H1 (cell line): ENCODE measurements around the gene TRAF4. TPM values are rescaled to one million over a fixed set of nuclear protein-coding genes. Genes with fewer than 3 reads are reported as not detected.

Experiments used
- CTCF ChIA-PET: fragments of 300-600 bp; sonication (Branson Sonifier 250); formaldehyde crosslinking; loops from one replicate; lab custom pipeline; 2021; ENCODE audit not compliant: partially characterized antibody; lab: Charles Lee
- POLR2A ChIA-PET: fragments of 300-600 bp; sonication (Branson Sonifier 250); formaldehyde crosslinking; loops from one replicate; lab custom pipeline; 2021; ENCODE audit warnings: inconsistent platforms; ENCODE audit not compliant: partially characterized antibody; lab: Charles Lee
- DNase-seq, 2 experiments: peaks; one replicate each; pipeline versions ENCODE4 v3.0.0 to v3.0.0-alpha.2; 2010 to 2022; ENCODE audit warnings: low spot score in 2 of 2, low read depth in 1 of 2, mixed read lengths in 1 of 2
- FAIRE-seq: peaks from 2 replicates; lab custom pipeline; 2011; peaks lifted over from hg19 to GRCh38; lab: Jason Lieb, UNC
- H2AFZ ChIP-seq: 2 replicates; pipeline ENCODE4 v1.8.1; 2012; ENCODE audit warnings: low read length, inconsistent platforms
- H2AK5ac ChIP-seq: 2 replicates; pipeline ENCODE4 v1.6.1; 2013; ENCODE audit warnings: low read depth, low read length
- H2BK120ac ChIP-seq: replicated peaks from 2 replicates; pipeline ENCODE3; 2013; ENCODE audit warnings: low read depth, low read length, inconsistent platforms
- H2BK12ac ChIP-seq: 2 replicates; pipeline ENCODE4 v1.6.1; 2013; ENCODE audit warnings: low read depth, low read length
- H2BK15ac ChIP-seq: 2 replicates; pipeline ENCODE4 v1.6.1; 2013; ENCODE audit warnings: low read length
- H2BK20ac ChIP-seq: 2 replicates; pipeline ENCODE4 v1.6.1; 2013; ENCODE audit warnings: low read length
- H2BK5ac ChIP-seq: 2 replicates; pipeline ENCODE4 v1.6.1; 2013; ENCODE audit warnings: low read depth, low read length
- H3K14ac ChIP-seq: 2 replicates; pipeline ENCODE4 v1.6.1; 2013; ENCODE audit warnings: inconsistent platforms; ENCODE audit not compliant: insufficient read length
- H3K18ac ChIP-seq: 2 replicates; pipeline ENCODE4 v1.6.1; 2013; ENCODE audit warnings: low read length; ENCODE audit errors: extremely low read depth
- H3K23ac ChIP-seq: 2 replicates; pipeline ENCODE4 v1.6.1; 2013; ENCODE audit warnings: inconsistent platforms; ENCODE audit not compliant: insufficient read length
- H3K23me2 ChIP-seq: 2 replicates; pipeline ENCODE4 v1.6.1; 2013; ENCODE audit warnings: low read depth, low read length
- H3K27ac ChIP-seq: 2 replicates; pipeline ENCODE4 v1.6.1; 2011; ENCODE audit warnings: low read depth, low read length, inconsistent platforms
- H3K27me3 ChIP-seq, 4 experiments: replicated peaks in 1 of 4; 1 replicate in 1 of 4; 2 replicates in 3 of 4; pipeline versions ENCODE4 v1.6.1 to v1.8.1; 2011 to 2013; ENCODE audit warnings: low read length in 3 of 4, mild to moderate bottlenecking in 3 of 4, inconsistent platforms in 2 of 4, mixed read lengths in 2 of 4, moderate library complexity in 1 of 4; ENCODE audit not compliant: control insufficient read depth in 3 of 4, insufficient read depth in 3 of 4; ENCODE audit errors: extremely low read depth in 1 of 4
- H3K36me3 ChIP-seq, 4 experiments: 2 replicates each; pipeline versions ENCODE4 v1.6.1 to v1.8.1; 2011 to 2013; ENCODE audit warnings: mild to moderate bottlenecking in 4 of 4, low read length in 3 of 4, moderate library complexity in 2 of 4, control low read depth in 1 of 4, inconsistent platforms in 1 of 4; ENCODE audit not compliant: insufficient read depth in 4 of 4, control insufficient read depth in 2 of 4
- H3K4ac ChIP-seq: replicated peaks from 2 replicates; pipeline ENCODE3; 2013; ENCODE audit warnings: low read length, low read depth, mixed read lengths, inconsistent platforms; ENCODE audit not compliant: insufficient read length
- H3K4me1 ChIP-seq, 4 experiments: replicated peaks in 1 of 4; 1 replicate in 1 of 4; 2 replicates in 3 of 4; pipeline versions ENCODE4 v1.6.1 to v1.8.1; 2011 to 2013; ENCODE audit warnings: low read length in 3 of 4, inconsistent platforms in 2 of 4, mixed read lengths in 1 of 4; ENCODE audit not compliant: insufficient read depth in 4 of 4, control insufficient read depth in 3 of 4
- H3K4me2 ChIP-seq, 2 experiments: 2 replicates each; pipeline versions ENCODE4 v1.6.1 to v1.8.1; 2011 to 2013; ENCODE audit warnings: low read depth in 2 of 2, low read length in 2 of 2, control low read depth in 1 of 2, inconsistent platforms in 1 of 2, mild to moderate bottlenecking in 1 of 2; ENCODE audit not compliant: insufficient read depth in 1 of 2
- H3K4me3 ChIP-seq, 4 experiments: fragments of 200-600, 300-600 bp in 1 of 4; sonication (generic), shearing (Covaris generic), sonication (Bioruptor Twin) in 1 of 4; 2 replicates each; pipeline versions ENCODE4 v1.5.1 to v1.8.1; 2011 to 2016; ENCODE audit warnings: low read length in 4 of 4, low read depth in 3 of 4, control low read depth in 2 of 4, inconsistent platforms in 2 of 4, mild to moderate bottlenecking in 2 of 4, mixed read lengths in 1 of 4, moderate library complexity in 1 of 4; ENCODE audit not compliant: insufficient read depth in 2 of 4; ENCODE audit errors: extremely low read depth in 1 of 4
- H3K56ac ChIP-seq: replicated peaks from 2 replicates; pipeline ENCODE3; 2013; ENCODE audit warnings: low read depth, mild to moderate bottlenecking, mixed read lengths, low read length, inconsistent platforms; ENCODE audit not compliant: insufficient read length
- H3K79me1 ChIP-seq: 2 replicates; pipeline ENCODE4 v1.6.1; 2013; ENCODE audit warnings: low read depth, low read length, control low read depth
- H3K79me2 ChIP-seq, 2 experiments: 2 replicates each; pipeline versions ENCODE4 v1.6.1 to v1.8.1; 2012 to 2013; ENCODE audit warnings: low read length in 2 of 2, mild to moderate bottlenecking in 2 of 2, inconsistent platforms in 1 of 2; ENCODE audit not compliant: insufficient read depth in 2 of 2, control insufficient read depth in 1 of 2
- H3K9ac ChIP-seq, 4 experiments: replicated peaks in 1 of 4; 1 replicate in 1 of 4; 2 replicates in 3 of 4; pipeline versions ENCODE4 v1.6.1 to v1.8.1; 2011 to 2013; ENCODE audit warnings: low read depth in 3 of 4, low read length in 3 of 4, control low read depth in 2 of 4, mild to moderate bottlenecking in 2 of 4, moderate library complexity in 2 of 4, inconsistent platforms in 1 of 4; ENCODE audit errors: extremely low read depth in 1 of 4
- H3K9me3 ChIP-seq, 2 experiments: 2 replicates each; pipeline versions ENCODE4 v1.6.1 to v1.8.1; 2012 to 2013; ENCODE audit warnings: mild to moderate bottlenecking in 2 of 2, moderate library complexity in 2 of 2, control low read depth in 1 of 2, inconsistent platforms in 1 of 2, low read depth in 1 of 2, low read length in 1 of 2, mixed read lengths in 1 of 2; ENCODE audit not compliant: insufficient read depth in 2 of 2
- H4K20me1 ChIP-seq, 2 experiments: replicated peaks in 1 of 2; 2 replicates each; pipeline versions ENCODE3 to v1.8.1; 2011 to 2013; ENCODE audit warnings: inconsistent platforms in 2 of 2, low read length in 2 of 2, mild to moderate bottlenecking in 1 of 2; ENCODE audit not compliant: insufficient read depth in 2 of 2, control insufficient read depth in 1 of 2
- H4K5ac ChIP-seq: 2 replicates; pipeline ENCODE4 v1.6.1; 2013; ENCODE audit warnings: low read length, low read depth, mixed read lengths, inconsistent platforms; ENCODE audit not compliant: insufficient read length
- H4K8ac ChIP-seq: 2 replicates; pipeline ENCODE4 v1.8.0; 2013; ENCODE audit warnings: mild to moderate bottlenecking, moderate library complexity, low read length, inconsistent platforms; ENCODE audit not compliant: insufficient read depth; ENCODE audit errors: extremely low read depth
- H4K91ac ChIP-seq: replicated peaks from 2 replicates; pipeline ENCODE3; 2013; ENCODE audit warnings: low read length, mixed read lengths, inconsistent platforms; ENCODE audit not compliant: insufficient read length
- CTBP2 ChIP-seq: IDR thresholded peaks from 2 replicates; pipeline ENCODE4 v1.7.0; 2011; ENCODE audit warnings: borderline replicate concordance, mild to moderate bottlenecking, moderate library complexity, mixed read lengths, low read length; ENCODE audit not compliant: insufficient read depth, insufficient read length
- RFX5 ChIP-seq: IDR thresholded peaks from 2 replicates; pipeline ENCODE4 v1.6.1; 2011; ENCODE audit warnings: low read depth, low read length, improper control_type of control experiment, borderline replicate concordance
- RXRA ChIP-seq: IDR thresholded peaks from 2 replicates; pipeline ENCODE4 v1.6.1; 2011; ENCODE audit warnings: low read depth, mild to moderate bottlenecking, low read length, moderate library complexity; ENCODE audit not compliant: insufficient read depth
- WGBS, 2 experiments: shearing (Covaris generic) in 1 of 2; methylation state at CpG; one replicate each; pipeline versions ENCODE4 v1.1.6 to v1.1.7; 2013 to 2015; ENCODE audit warnings: low lambda C conversion rate in 2 of 2, mixed read lengths in 2 of 2, inconsistent platforms in 1 of 2, low coverage in 1 of 2, missing lambda C conversion rate in 1 of 2; ENCODE audit not compliant: insufficient replicate concordance in 2 of 2, insufficient coverage in 1 of 2, insufficient read length in 1 of 2; ENCODE audit errors: extremely low coverage in 1 of 2, missing lambda C conversion rate in 1 of 2; 5-methylcytosine and 5-hydroxymethylcytosine counted together
- polyA plus RNA-seq, 7 experiments: library from polyadenylated mRNA; depleted of rRNA in 3 of 7; stranded (reverse) in 5 of 7; unstranded in 2 of 7; fragments of >200 nt in 5 of 7; fragments of 200-250 nt in 2 of 7; gene quantifications; 1 replicate in 5 of 7; 2 replicates in 1 of 7; 4 replicates in 1 of 7; pipeline versions ENCODE4 v1.2.1 to v1.2.3, GENCODE V29; 2011 to 2013; ENCODE audit warnings: missing spikeins in 2 of 7, mixed read lengths in 2 of 7
- total RNA-seq: library from RNA; stranded (reverse); fragmentation: NEBNext Ultra II Directional; extraction: Animal tissue kit (Norgen Biotek cat#: 25700); gene quantifications from 2 replicates; pipeline ENCODE4 v1.2.1, GENCODE V29; 2021

The TRAF4 gene
- total and polyA plus RNA-seq, 2 of the 8 experiments (the other 6 are each of a cell fraction or from before 2014, with no cell fraction given), result 167 to 170 TPM

DNA sequence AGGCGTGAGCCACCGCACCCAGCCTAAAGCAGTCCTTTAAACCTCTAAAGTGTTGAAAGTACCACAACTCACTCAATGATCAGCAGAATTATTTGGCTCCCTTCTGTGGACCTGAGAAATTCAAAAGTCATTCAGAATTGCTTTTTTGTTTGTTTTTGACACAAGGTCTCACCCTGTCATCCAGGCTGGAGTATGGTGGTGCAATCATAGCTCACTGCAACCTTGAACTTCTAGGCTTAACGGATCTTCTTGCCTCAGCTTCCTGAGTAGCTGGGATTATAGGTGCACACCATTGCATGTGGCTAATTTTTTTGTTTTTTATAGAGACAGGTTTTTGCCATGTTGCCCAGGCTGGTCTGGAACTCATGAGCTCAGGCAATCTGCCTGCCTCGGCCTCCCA lies 44.3 kb downstream of the TRAF4 start:
- Histone ChIP-seq H3K9me3 (no peaks in the 10 kb centered on the region), H4K20me1 (peaks cover 0 to 3% of the 10 kb centered on the region in 2 experiments), H2BK12ac (no peak overlapping the region), H3K56ac (no peak overlapping the region), H3K79me1 (no peaks in the 10 kb centered on the region; the same call in none of the 2 replicates), H4K8ac (no peak overlapping the region), H4K5ac (no peak overlapping the region), H3K18ac (no peak overlapping the region), H2AFZ (no peak overlapping the region), H2BK5ac (no peak overlapping the region), H2BK120ac (no peak overlapping the region), H3K27ac (no peak overlapping the region), H3K23me2 (no peaks in the 10 kb centered on the region), H3K23ac (no peak overlapping the region), H2AK5ac (no peak overlapping the region), H2BK15ac (no peak overlapping the region), H3K36me3 (peaks cover 0 to 4% (median 0%) of the 10 kb centered on the region in 4 experiments; a peak in 2 of 8 replicates), H4K91ac (no peak overlapping the region), H3K4me3 (no peak overlapping the region), H2BK20ac (no peak overlapping the region), H3K4me1 (no peaks in the 10 kb centered on the region), H3K4me2 (no peak overlapping the region), H3K9ac (no peak overlapping the region), H3K14ac (no peak overlapping the region), H3K79me2 (peaks cover 0 to 60% of the 10 kb centered on the region in 2 experiments; a peak in 2 of 4 replicates), H3K27me3 (no peaks in the 10 kb centered on the region), H3K4ac (no peak overlapping the region)
- 89% methylated on average over 4 of the region's 4 CpGs; no CpG with 5 or more reads in 1 of the 2 experiments for WGBS, 2 experiments
- ChIA-PET POLR2A (interaction anchor here (1.2 to 1.6 kb wide), 4 partner anchors 16 to 45 kb away, joined by 3 to 4 read pairs (median 4); partner anchors contain the start of gene TRAF4), CTCF (interaction anchor here (0.9 to 2.5 kb wide), 7 partner anchors 16 to 119 kb away, joined by 3 to 13 read pairs (median 3); no protein-coding TSS in a partner anchor)
- FAIRE-seq (no peak), DNase-seq (no peak)
- no peak for TF ChIP-seq RFX5
- no peak for TF ChIP-seq CTBP2
- TF ChIP-seq RXRA, result no peak
